Naive thymus-derived CD8-positive, alpha-beta T cell (primary cell): ENCODE results near the gene HMGCR. TPM values are rescaled to one million over a fixed set of nuclear protein-coding genes. Genes with fewer than 3 reads are reported as not detected.

Experiments used
- polyA plus RNA-seq, 3 donors: library from polyadenylated mRNA; unstranded; fragments of 300-500 nt; fragmentation: Illumina TruSeq; gene quantifications; one replicate each; pipeline ENCODE4 v1.2.3, GENCODE V29; 2021
- total RNA-seq, 8 experiments: library from RNA in 2 of 8; stranded (reverse) in 2 of 8; gene quantifications; one replicate each; pipeline ENCODE4 v1.2.3 and lab custom pipeline; 2021 to 2026

HMGCR gene
- total and polyA plus RNA-seq, 5 experiments from 2014 or later: 8.2 to 41.8 (median 11.0) TPM

Other genes with a start within 250 kb of the HMGCR start
- gene ANKRD31, start 100.3 kb upstream of the HMGCR start, total RNA-seq: 1 to 10 TPM; 2.7 to 2.8 TPM
- gene ANKRD31, start 100.3 kb upstream of the HMGCR start, polyA plus RNA-seq: under 1 TPM; 0.55 to 0.58 (median 0.55) TPM
- gene CERT1, start 174.4 kb downstream of the HMGCR start, total RNA-seq: 10 to 100 TPM; 44.0 to 45.1 TPM
- 10 to 100 TPM; 12.8 to 17.4 (median 16.1) TPM for gene CERT1, start 174.4 kb downstream of the HMGCR start, polyA plus RNA-seq
- gene POLK, start 174.7 kb downstream of the HMGCR start, total RNA-seq: 10 to 100 TPM; 23.8 to 28.2 TPM
- gene POLK, start 174.7 kb downstream of the HMGCR start, polyA plus RNA-seq: 10 to 100 TPM; 12.4 to 20.1 (median 16.3) TPM